Natural killer cell (primary cell): Measurements from ENCODE around the gene GOLGB1. TPM values are rescaled to one million over a fixed set of nuclear protein-coding genes. Genes with fewer than 3 reads are reported as not detected.

Experiments used
- ATAC-seq, 3 donors: fragments of 150-1000 bp in 2 of 3; fragments of 200-7000 bp in 1 of 3; cut with Tn5 transposase; 1 replicate in 1 of 3; 2 replicates in 2 of 3; pipeline ENCODE4 v1.10.0; 2021; ENCODE audit warnings: mild to moderate bottlenecking in 2 of 3, moderate library complexity in 2 of 3
- DNase-seq, 2 donors: peaks; one replicate each; pipeline versions ENCODE4 v3.0.0 to v3.0.0-alpha.2; 2013 to 2021; ENCODE audit warnings: mixed read lengths in 1 of 2
- H3K27ac ChIP-seq: one replicate; pipeline ENCODE4 v1.5.1; 2013; ENCODE audit warnings: mild to moderate bottlenecking, low read length
- H3K27me3 ChIP-seq: one replicate; pipeline ENCODE4 v1.6.1; 2013; ENCODE audit warnings: low read length; ENCODE audit not compliant: control insufficient read depth, insufficient read depth
- H3K36me3 ChIP-seq: one replicate; pipeline ENCODE4 v1.6.1; 2013; ENCODE audit warnings: low read length; ENCODE audit not compliant: control insufficient read depth, insufficient read depth
- H3K4me1 ChIP-seq: one replicate; pipeline ENCODE4 v1.6.1; 2013; ENCODE audit warnings: low read length; ENCODE audit not compliant: control insufficient read depth, insufficient read depth
- H3K4me3 ChIP-seq: one replicate; pipeline ENCODE4 v1.5.1; 2013; ENCODE audit warnings: low read length
- H3K9me3 ChIP-seq: one replicate; pipeline ENCODE4 v1.6.1; 2013; ENCODE audit warnings: low read length; ENCODE audit not compliant: control insufficient read depth, insufficient read depth
- H3K27ac Mint-ChIP-seq, 2 donors: one replicate each; pipeline ENCODE4 v1.8.0; 2022; ENCODE audit warnings: mild to moderate bottlenecking in 2 of 2, mixed read lengths in 2 of 2, moderate library complexity in 1 of 2
- H3K27me3 Mint-ChIP-seq, 2 donors: one replicate each; pipeline ENCODE4 v1.8.0; 2022; ENCODE audit warnings: low read depth in 2 of 2, mixed read lengths in 2 of 2
- H3K36me3 Mint-ChIP-seq: one replicate; pipeline ENCODE4 v1.8.0; 2022; ENCODE audit warnings: mixed read lengths
- H3K4me1 Mint-ChIP-seq, 2 donors: one replicate each; pipeline ENCODE4 v1.8.0; 2022; ENCODE audit warnings: mixed read lengths in 2 of 2
- H3K4me3 Mint-ChIP-seq: one replicate; pipeline ENCODE4 v1.8.0; 2022; ENCODE audit warnings: mild to moderate bottlenecking, moderate library complexity, mixed read lengths
- H3K9me3 Mint-ChIP-seq, 2 donors: one replicate each; pipeline ENCODE4 v1.8.0; 2022; ENCODE audit warnings: mixed read lengths in 2 of 2
- WGBS: methylation state at CpG from one replicate; pipeline ENCODE4 v1.1.7; 2013; ENCODE audit warnings: missing lambda C conversion rate; ENCODE audit not compliant: insufficient coverage; 5-methylcytosine and 5-hydroxymethylcytosine counted together
- intact Hi-C: fragments of 100-400 bp; cut with micrococcal nuclease; formaldehyde crosslinking; loops from one replicate; pipeline ENCODE4 v1.14.2; 2022
- total RNA-seq, 4 donors: library from RNA; stranded (reverse); fragments of 120-200 nt in 1 of 4; gene quantifications; one replicate each; pipeline versions ENCODE4 v1.2.3 to v1.2.4, GENCODE V29; 2013 to 2022
- TF ChIP-seq, protein P1 (sequence below): fragments of 200-600 bp; IDR thresholded peaks from one replicate; pipeline ENCODE4 v1.8.0; 2022; ENCODE audit warnings: antibody characterized with exemption

The GOLGB1 gene
- total RNA-seq, 3 donors from 2014 or later (not counting 1 experiment from before 2014, with no cell fraction given), result 55.4 to 67.2 (median 61.1) TPM

- TF ChIP-seq, protein P1, sequence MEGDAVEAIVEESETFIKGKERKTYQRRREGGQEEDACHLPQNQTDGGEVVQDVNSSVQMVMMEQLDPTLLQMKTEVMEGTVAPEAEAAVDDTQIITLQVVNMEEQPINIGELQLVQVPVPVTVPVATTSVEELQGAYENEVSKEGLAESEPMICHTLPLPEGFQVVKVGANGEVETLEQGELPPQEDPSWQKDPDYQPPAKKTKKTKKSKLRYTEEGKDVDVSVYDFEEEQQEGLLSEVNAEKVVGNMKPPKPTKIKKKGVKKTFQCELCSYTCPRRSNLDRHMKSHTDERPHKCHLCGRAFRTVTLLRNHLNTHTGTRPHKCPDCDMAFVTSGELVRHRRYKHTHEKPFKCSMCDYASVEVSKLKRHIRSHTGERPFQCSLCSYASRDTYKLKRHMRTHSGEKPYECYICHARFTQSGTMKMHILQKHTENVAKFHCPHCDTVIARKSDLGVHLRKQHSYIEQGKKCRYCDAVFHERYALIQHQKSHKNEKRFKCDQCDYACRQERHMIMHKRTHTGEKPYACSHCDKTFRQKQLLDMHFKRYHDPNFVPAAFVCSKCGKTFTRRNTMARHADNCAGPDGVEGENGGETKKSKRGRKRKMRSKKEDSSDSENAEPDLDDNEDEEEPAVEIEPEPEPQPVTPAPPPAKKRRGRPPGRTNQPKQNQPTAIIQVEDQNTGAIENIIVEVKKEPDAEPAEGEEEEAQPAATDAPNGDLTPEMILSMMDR, result no peak
- H3K36me3 ChIP-seq, result peaks cover 28% of the 10 kb centered on the region
- Mint-ChIP-seq H3K9me3 (no peaks in the 10 kb centered on the region), H3K4me1 (no peaks in the 10 kb centered on the region), H3K27me3 (peaks cover 0 to 3% of the 10 kb centered on the region in 2 donors), H3K27ac (peak overlapping the region in 1 of 2 donors; percentile 26), H3K36me3 (peaks cover 24% of the 10 kb centered on the region), H3K4me3 (no peak overlapping the region)
- H3K27me3 ChIP-seq, result no peaks in the 10 kb centered on the region
- DNase-seq (no peak), ATAC-seq (no peak)
- H3K4me3 ChIP-seq, result no peak overlapping the region
- intact Hi-C loops, result no loop called here
- H3K9me3 ChIP-seq, result no peaks in the 10 kb centered on the region
- H3K4me1 ChIP-seq, result no peaks in the 10 kb centered on the region
- H3K27ac ChIP-seq, result no peak overlapping the region
- WGBS, result no CpG with 5 or more reads among the region's 1 CpG
These were observed 19.7 kb upstream of the GOLGB1 start for GRCh38 chr3:121769246-121769645.

GRCh38 chr3:121768452-121768851 is 18.9 kb upstream of the GOLGB1 start:
- peaks cover 23% of the 10 kb centered on the region for H3K36me3 ChIP-seq
- WGBS, result 92% methylated on average over 2 of the region's 2 CpGs
- H3K27ac Mint-ChIP-seq, result no peak overlapping the region
- no peak overlapping the region for H3K4me3 ChIP-seq
- no peaks in the 10 kb centered on the region for H3K9me3 Mint-ChIP-seq
- H3K27me3 Mint-ChIP-seq, result peaks cover 0 to 3% of the 10 kb centered on the region in 2 donors
- no peaks in the 10 kb centered on the region for H3K4me1 ChIP-seq
- peaks cover 16% of the 10 kb centered on the region for H3K36me3 Mint-ChIP-seq
- intact Hi-C loops, result no loop called here
- no peak overlapping the region for H3K4me3 Mint-ChIP-seq
- no peak for DNase-seq
- TF ChIP-seq, protein P1, result no peak
- H3K9me3 ChIP-seq, result no peaks in the 10 kb centered on the region
- ATAC-seq, result no peak
- no peaks in the 10 kb centered on the region for H3K27me3 ChIP-seq
- H3K4me1 Mint-ChIP-seq, result no peaks in the 10 kb centered on the region
- H3K27ac ChIP-seq, result no peak overlapping the region

GRCh38 chr3:121759541-121760202 is 10.1 kb upstream of the GOLGB1 start:
- Mint-ChIP-seq H3K27me3 (peaks cover 20 to 21% of the 10 kb centered on the region in 2 donors), H3K36me3 (no peaks in the 10 kb centered on the region), H3K27ac (no peak overlapping the region), H3K4me3 (no peak overlapping the region), H3K4me1 (no peaks in the 10 kb centered on the region), H3K9me3 (no peaks in the 10 kb centered on the region)
- H3K4me3 ChIP-seq, result no peak overlapping the region
- intact Hi-C loops, result no loop called here
- TF ChIP-seq, protein P1, result no peak
- DNase-seq (no peak), ATAC-seq (no peak)
- H3K27ac ChIP-seq, result no peak overlapping the region
- no peaks in the 10 kb centered on the region for H3K27me3 ChIP-seq
- H3K36me3 ChIP-seq, result no peaks in the 10 kb centered on the region
- H3K9me3 ChIP-seq, result no peaks in the 10 kb centered on the region
- no peaks in the 10 kb centered on the region for H3K4me1 ChIP-seq
- 71% methylated on average over 3 of the region's 3 CpGs for WGBS
